HG03571 (cell line): ENCODE data around the gene KIF7.
"Not testable (repeated sequence)": the region's sequence is repeated elsewhere in the genome, so short reads cannot be mapped to it uniquely, and the experiment has no call there.

Source experiments
- ATAC-seq: cut with Tn5 transposase; IDR thresholded peaks from one replicate; pipeline ENCODE4 v1.9.1; 2021; ENCODE audit not compliant: unreplicated experiment

KIF7 gene

GRCh38 chr15:89654847-89655805 lies at the start of gene KIF7:
KIF7 (minus strand) TSS chr15:89655467; CDS start chr15:89652930, 2,537 bp downstream.
- no peak for ATAC-seq

- ATAC-seq = no peak
Observed at GRCh38 chr15:89704411-89704810, 49.1 kb upstream of the KIF7 start.

GRCh38 chr15:89695198-89695597 lies 39.9 kb upstream of the KIF7 start:
- ATAC-seq = no peak

- no peak for ATAC-seq
Observed at GRCh38 chr15:89693696-89694095, 38.4 kb upstream of the KIF7 start.

GRCh38 chr15:89693091-89693490 lies 37.8 kb upstream of the KIF7 start:
- no peak for ATAC-seq

- ATAC-seq = peak; percentile 74
Observed at GRCh38 chr15:89690276-89691218, 35.3 kb upstream of the KIF7 start, which contains the start of the genes PEX11A and WDR93. PEX11A (minus strand) TSS chr15:89690754; CDS start chr15:89690632, 122 bp downstream. WDR93 (plus strand) TSS chr15:89690811; CDS start chr15:89701747, 10,936 bp downstream.

- ATAC-seq = not testable (repeated sequence)
Observed at GRCh38 chr15:89689930-89690275, 34.6 kb upstream of the KIF7 start.

- ATAC-seq = no peak
Observed at GRCh38 chr15:89686522-89686921, 31.3 kb upstream of the KIF7 start.

- no peak for ATAC-seq
Observed at GRCh38 chr15:89685995-89686394, 30.7 kb upstream of the KIF7 start.

GRCh38 chr15:89681146-89681545 lies 25.9 kb upstream of the KIF7 start:
- ATAC-seq = no peak

GRCh38 chr15:89680282-89680873 lies 25.1 kb upstream of the KIF7 start:
- ATAC-seq = no peak

- no peak for ATAC-seq
Observed at GRCh38 chr15:89679212-89679611, 23.9 kb upstream of the KIF7 start, which contains the start of gene PLIN1. PLIN1 (minus strand) TSS chr15:89679367; CDS start chr15:89677489, 1,878 bp downstream.

- ATAC-seq = no peak
Observed at GRCh38 chr15:89677381-89677780, 22.1 kb upstream of the KIF7 start.

GRCh38 chr15:89675606-89676005 lies 20.3 kb upstream of the KIF7 start:
- no peak for ATAC-seq

- no peak for ATAC-seq
Observed at GRCh38 chr15:89674526-89674925, 19.3 kb upstream of the KIF7 start.

- no peak for ATAC-seq
Observed at GRCh38 chr15:89673165-89673512, 17.9 kb upstream of the KIF7 start.

GRCh38 chr15:89672221-89673164 lies 17.2 kb upstream of the KIF7 start:
- ATAC-seq = no peak

- no peak for ATAC-seq
Observed at GRCh38 chr15:89671687-89672086, 16.4 kb upstream of the KIF7 start.

GRCh38 chr15:89670971-89671560 lies 15.8 kb upstream of the KIF7 start:
- ATAC-seq = no peak
